Prostate gland (tissue), 2 donors: ENCODE measurements around the gene TMEM116. TPM values are rescaled to one million over a fixed set of nuclear protein-coding genes. Genes with fewer than 3 reads are reported as not detected.

Experiments used
- DNase-seq: peaks from one replicate; pipeline ENCODE4 v3.0.0-alpha.2; 2019; ENCODE audit warnings: low spot score
- H3K27ac ChIP-seq, 2 donors: fragments of 200-600 bp; sonication (generic); 2 replicates each; pipeline ENCODE4 v1.5.1; 2017 to 2019
- H3K27me3 ChIP-seq: fragments of 200-600 bp; sonication (generic); replicated peaks from 2 replicates; pipeline ENCODE4 v1.5.1; 2019; ENCODE audit not compliant: insufficient read depth
- H3K36me3 ChIP-seq, 2 donors: fragments of 200-600 bp; sonication (generic); 1 replicate in 1 of 2; 2 replicates in 1 of 2; pipeline versions ENCODE4 v1.5.1 to v1.8.1; 2017 to 2019
- H3K4me1 ChIP-seq: fragments of 200-600 bp; sonication (generic); replicated peaks from 2 replicates; pipeline ENCODE4 v1.5.1; 2019
- H3K4me3 ChIP-seq, 2 donors: fragments of 200-600 bp; sonication (generic); 2 replicates each; pipeline ENCODE4 v1.5.1; 2017 to 2019
- H3K9me3 ChIP-seq: fragments of 200-600 bp; sonication (generic); 2 replicates; pipeline ENCODE4 v1.5.1; 2017
- CTCF ChIP-seq, 4 experiments: fragments of 200-600 bp in 2 of 4; fragments of 450-650 bp in 2 of 4; sonication (generic) in 2 of 4; IDR thresholded peaks; 1 replicate in 3 of 4; 2 replicates in 1 of 4; pipeline ENCODE4 v1.5.1; 2016 to 2019; ENCODE audit warnings: antibody characterized with exemption in 4 of 4, mild to moderate bottlenecking in 2 of 4, moderate library complexity in 2 of 4
- POLR2A ChIP-seq: fragments of 450-650 bp; IDR thresholded peaks from one replicate; pipeline ENCODE4 v1.6.1; 2016; ENCODE audit warnings: antibody characterized with exemption, mild to moderate bottlenecking
- POLR2AphosphoS5 ChIP-seq: sonication (generic); formaldehyde crosslinking; IDR thresholded peaks from one replicate; pipeline ENCODE4 v1.6.1; 2017; ENCODE audit warnings: antibody characterized with exemption
- WGBS: methylation state at CpG from one replicate; pipeline ENCODE4 v1.1.5; 2018; 5-methylcytosine and 5-hydroxymethylcytosine counted together
- intact Hi-C: fragments of 100-400 bp; cut with DNase I; formaldehyde crosslinking; loops from one replicate; pipeline ENCODE4 v1.14.2; 2022
- microRNA-seq: library from miRNA; unstranded; fragments of <30 nt; microRNA quantifications from one replicate; pipeline ENCODE4, GENCODE V29; 2016
- small RNA-seq, 2 donors: library from RNA; depleted of rRNA; stranded (forward); fragments of <200 nt; gene quantifications; one replicate each; pipeline ENCODE3, GENCODE V24; 2016
- total RNA-seq, 2 donors: library from RNA; depleted of rRNA; stranded (reverse); fragments of >200 nt; gene quantifications; one replicate each; pipeline ENCODE4 v1.1.0, GENCODE V29; 2016

TMEM116 gene
- total RNA-seq, 2 donors from 2014 or later: 5.5 to 16.8 TPM

GRCh38 chr12:111886662-111887545 lies 126.1 kb downstream of the TMEM116 start:
- 88% methylated on average over 7 of the region's 7 CpGs for WGBS
- no peak for DNase-seq
- H3K27ac ChIP-seq: no peak overlapping the region
- H3K4me3 ChIP-seq: no peak overlapping the region
- H3K36me3 ChIP-seq: peaks cover 13 to 24% of the 10 kb centered on the region in 2 donors
- no peaks in the 10 kb centered on the region for H3K9me3 ChIP-seq
- no peaks in the 10 kb centered on the region for H3K4me1 ChIP-seq
- intact Hi-C loops: no loop called here
- H3K27me3 ChIP-seq: no peaks in the 10 kb centered on the region
- TF ChIP-seq CTCF (IDR thresholded peaks at IDR 0.05) (no peak), POLR2A (no peak), POLR2AphosphoS5 (no peak)

DNA sequence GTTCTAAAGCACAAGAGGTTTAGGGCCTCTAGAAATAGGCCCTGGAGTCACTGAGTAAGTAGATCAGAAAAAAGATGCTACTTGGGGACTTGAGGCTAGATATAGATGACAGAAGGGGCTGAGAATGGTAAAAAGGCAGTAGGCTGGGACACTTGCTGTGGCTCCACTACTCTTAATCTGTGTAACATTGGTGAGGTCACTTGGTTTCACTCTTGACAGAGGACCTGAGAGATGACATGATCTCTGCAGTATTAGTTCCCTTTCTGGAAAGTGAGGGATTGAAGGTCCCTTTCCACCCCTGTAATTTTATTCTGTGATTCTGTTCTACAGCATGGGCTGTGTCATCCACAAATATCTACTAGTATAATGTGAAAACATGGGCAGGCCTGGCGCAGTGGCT lies 131.2 kb downstream of the TMEM116 start:
- Histone ChIP-seq H3K27me3 (no peaks in the 10 kb centered on the region), H3K4me3 (no peak overlapping the region), H3K4me1 (no peaks in the 10 kb centered on the region), H3K27ac (no peak overlapping the region), H3K9me3 (no peaks in the 10 kb centered on the region), H3K36me3 (peaks cover 8 to 32% of the 10 kb centered on the region in 2 donors)
- no peak for DNase-seq
- intact Hi-C loops: no loop called here
- WGBS: 94% methylated on average over 1 of the region's 1 CpG
- TF ChIP-seq CTCF (IDR thresholded peaks at IDR 0.05): no peak
- no peak for TF ChIP-seq POLR2AphosphoS5
- TF ChIP-seq POLR2A: no peak

Small RNAs within 50 kb of the gene (microRNA-seq; reads per million reads assigned to microRNA genes)
- gene MIR3657: not detected

Small RNAs within 50 kb of the gene (small RNA-seq; reads per million reads assigned to genes)
- gene AC004024.1 (0 reads per million in 2 donors), gene MIR3657 (0 reads per million in 2 donors)

Other genes starting within 250 kb of the TMEM116 start
- 100 to 1,000 TPM; 107 to 164 TPM for gene ALDH2, start 246.2 kb downstream of the TMEM116 start, total RNA-seq
- gene MAPKAPK5, start 170.9 kb downstream of the TMEM116 start, total RNA-seq: 10 to 100 TPM; 48.5 to 80.6 TPM
- 100 to 1,000 TPM in 1 of 2 donors, 10 to 100 TPM in 1; 89.1 to 131 TPM for gene ERP29, start 261 bp upstream of the TMEM116 start, total RNA-seq
- gene NAA25, start 95.6 kb upstream of the TMEM116 start, total RNA-seq: 10 to 100 TPM; 15.5 to 24.0 TPM
- 10 to 100 TPM; 44.8 to 56.4 TPM for gene TRAFD1, start 112.4 kb upstream of the TMEM116 start, total RNA-seq